Mesodermal cell (in vitro differentiated cells): Measurements from ENCODE around the gene HYCC1.
"Not testable (repeated sequence)": the region's sequence is repeated elsewhere in the genome, so short reads cannot be mapped to it uniquely, and the experiment has no call there.

Experiments
- H3K27ac ChIP-seq: 2 replicates; pipeline ENCODE4 v1.7.0; 2013; ENCODE audit warnings: mild to moderate bottlenecking, low read depth, low read length, moderate library complexity; ENCODE audit not compliant: severe bottlenecking
- H3K36me3 ChIP-seq: 2 replicates; pipeline ENCODE4 v1.7.1; 2013; ENCODE audit warnings: mild to moderate bottlenecking, low read length, moderate library complexity; ENCODE audit not compliant: control insufficient read depth, insufficient read depth
- H3K4me1 ChIP-seq: one replicate; pipeline ENCODE4 v1.7.1; 2013; ENCODE audit warnings: mild to moderate bottlenecking, low read length; ENCODE audit not compliant: insufficient read depth, control insufficient read depth, poor library complexity, severe bottlenecking
- H3K4me3 ChIP-seq: 2 replicates; pipeline ENCODE4 v1.7.0; 2013; ENCODE audit warnings: low read length, control low read depth, mild to moderate bottlenecking; ENCODE audit not compliant: insufficient read depth, poor library complexity, severe bottlenecking; ENCODE audit errors: extremely low read depth
- H3K9me3 ChIP-seq: 2 replicates; pipeline ENCODE4 v1.7.1; 2013; ENCODE audit warnings: mild to moderate bottlenecking, low read length, moderate library complexity; ENCODE audit not compliant: control insufficient read depth
- WGBS, 2 experiments: methylation state at CpG; one replicate each; pipeline ENCODE4 v1.1.5; 2013; ENCODE audit warnings: missing lambda C conversion rate in 2 of 2; ENCODE audit not compliant: insufficient coverage in 2 of 2; 5-methylcytosine and 5-hydroxymethylcytosine counted together

The HYCC1 gene

GRCh38 chr7:23039674-23040073 lies 25.7 kb upstream of the HYCC1 start:
- H3K27ac ChIP-seq, H3K4me1 ChIP-seq, H3K4me3 ChIP-seq, H3K36me3 ChIP-seq, H3K9me3 ChIP-seq: not testable (repeated sequence)
- 87% methylated on average over 2 of the region's 4 CpGs; no CpG with 5 or more reads in 1 of the 2 experiments for WGBS, 2 experiments

- H3K9me3 ChIP-seq: not testable (repeated sequence)
- 88 to 94% methylated on average over 7 to 11 of the region's 34 CpGs for WGBS, 2 experiments
Measured at GRCh38 chr7:23035542-23036371, 21.8 kb upstream of the HYCC1 start.

GRCh38 chr7:23027261-23027660 lies 13.3 kb upstream of the HYCC1 start:
- H3K4me1 ChIP-seq: no peaks in the 10 kb centered on the region
- no peak overlapping the region for H3K4me3 ChIP-seq
- H3K36me3 ChIP-seq: no peaks in the 10 kb centered on the region
- WGBS, 2 experiments: no CpG with 5 or more reads among the region's 1 CpG
- no peak overlapping the region for H3K27ac ChIP-seq
- H3K9me3 ChIP-seq: no peaks in the 10 kb centered on the region

More at GRCh38 chr7:23035542-23036371, 21.8 kb upstream of the HYCC1 start:
- H3K27ac ChIP-seq, H3K4me3 ChIP-seq, H3K36me3 ChIP-seq, H3K4me1 ChIP-seq: not testable (repeated sequence)

GRCh38 chr7:23026164-23026563 lies 12.2 kb upstream of the HYCC1 start:
- H3K36me3 ChIP-seq: no peaks in the 10 kb centered on the region
- H3K4me1 ChIP-seq: no peaks in the 10 kb centered on the region
- 100% methylated on average over 2 of the region's 4 CpGs for WGBS, 2 experiments
- H3K27ac ChIP-seq: no peak overlapping the region
- H3K4me3 ChIP-seq: no peak overlapping the region
- no peaks in the 10 kb centered on the region for H3K9me3 ChIP-seq

DNA sequence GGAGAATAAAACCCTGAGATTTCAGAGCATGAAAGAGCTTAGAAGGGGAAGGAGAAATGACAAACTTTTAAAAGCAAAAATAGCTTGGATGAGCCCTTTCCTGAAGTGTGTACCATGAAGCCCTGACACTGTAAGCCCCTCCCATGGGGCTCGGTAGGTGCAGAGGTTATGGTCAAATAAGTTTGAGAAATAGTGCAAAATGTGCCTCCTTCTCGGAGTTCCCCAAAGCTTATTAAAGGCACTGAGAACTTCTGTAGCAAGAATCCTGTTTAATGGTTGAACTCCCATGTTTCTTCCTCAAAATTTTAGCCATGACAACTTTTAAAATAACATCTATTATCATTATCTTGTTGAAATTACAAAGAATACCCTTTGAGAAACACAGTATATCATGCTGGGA lies 10.5 kb upstream of the HYCC1 start:
- Histone ChIP-seq H3K9me3 (peaks cover 3% of the 10 kb centered on the region), H3K36me3 (no peaks in the 10 kb centered on the region), H3K27ac (no peak overlapping the region), H3K4me3 (no peak overlapping the region), H3K4me1 (no peaks in the 10 kb centered on the region)
- 83 to 100% methylated on average over 1 to 2 of the region's 2 CpGs for WGBS, 2 experiments

GRCh38 chr7:23022851-23023250 lies 8.9 kb upstream of the HYCC1 start:
- Histone ChIP-seq H3K27ac (no peak overlapping the region), H3K4me3 (no peak overlapping the region), H3K9me3 (peaks cover 3% of the 10 kb centered on the region), H3K36me3 (no peaks in the 10 kb centered on the region), H3K4me1 (no peaks in the 10 kb centered on the region)
- 100% methylated on average over 2 of the region's 2 CpGs; no CpG with 5 or more reads in 1 of the 2 experiments for WGBS, 2 experiments

DNA sequence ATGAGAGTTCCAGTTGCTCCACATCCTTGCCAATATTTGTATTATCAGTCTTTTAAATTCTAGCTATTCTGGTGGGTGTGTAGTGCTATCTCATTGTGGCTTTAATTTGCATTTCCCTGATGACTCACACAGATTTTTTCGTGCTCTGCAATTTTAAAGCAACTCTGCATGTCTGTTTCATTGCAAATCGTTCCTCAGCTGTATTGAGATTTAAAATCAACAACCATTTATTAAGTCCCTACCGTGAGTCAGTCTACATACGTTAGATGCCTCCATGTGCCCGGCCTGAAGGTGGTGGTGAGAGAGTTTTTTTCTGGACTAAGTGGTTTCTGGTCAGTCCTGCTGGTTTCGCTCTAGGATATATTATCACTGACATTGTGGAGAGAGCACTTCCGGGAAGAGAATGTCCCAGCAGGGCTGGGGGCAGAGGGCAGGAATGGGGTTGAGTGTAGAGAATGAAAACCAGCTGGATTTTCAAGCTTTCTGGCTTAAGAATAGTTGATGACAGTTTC lies 8.4 kb upstream of the HYCC1 start:
- H3K36me3 ChIP-seq: no peaks in the 10 kb centered on the region
- no peak overlapping the region for H3K4me3 ChIP-seq
- WGBS, 2 experiments: 73 to 82% methylated on average over 2 to 5 of the region's 7 CpGs
- peaks cover 3% of the 10 kb centered on the region for H3K9me3 ChIP-seq
- no peaks in the 10 kb centered on the region for H3K4me1 ChIP-seq
- no peak overlapping the region for H3K27ac ChIP-seq

- Histone ChIP-seq H3K36me3 (no peaks in the 10 kb centered on the region), H3K4me1 (peaks cover 4% of the 10 kb centered on the region), H3K27ac (no peak overlapping the region), H3K9me3 (peaks cover 3% of the 10 kb centered on the region), H3K4me3 (no peak overlapping the region)
- 83% methylated on average over 1 of the region's 1 CpG; no CpG with 5 or more reads in 1 of the 2 experiments for WGBS, 2 experiments
Measured at GRCh38 chr7:23021596-23021995, 7.7 kb upstream of the HYCC1 start.

DNA sequence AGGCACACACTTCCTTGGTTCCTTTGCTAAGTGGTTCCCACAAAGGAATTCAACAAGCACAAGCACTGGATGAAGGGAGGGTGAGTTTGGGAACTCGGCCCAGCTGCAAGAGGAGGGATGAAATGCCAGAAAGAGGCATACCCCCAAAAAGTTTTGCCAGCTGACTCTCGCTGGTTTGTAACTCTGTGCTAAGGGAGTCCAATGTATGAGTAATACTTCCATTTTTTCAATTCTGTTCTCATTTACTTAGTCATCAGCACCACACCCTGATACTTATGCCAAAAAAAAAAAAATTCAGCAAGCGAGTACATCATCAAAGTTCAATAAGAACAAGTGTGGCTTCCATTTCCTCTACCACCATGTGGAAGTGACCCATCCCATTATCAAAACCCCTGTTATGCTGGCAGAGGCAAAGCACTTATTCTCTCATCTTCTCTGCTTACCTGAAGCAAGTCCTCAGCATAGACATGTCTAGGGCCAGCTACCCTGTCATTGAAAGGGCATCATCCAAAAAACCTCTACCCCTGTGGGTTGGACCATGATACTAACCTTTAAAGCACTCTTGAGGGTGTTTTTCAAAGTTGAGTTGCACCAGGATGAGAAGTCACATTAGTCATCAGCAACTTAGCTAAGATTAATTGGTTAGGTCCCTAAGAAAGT lies 6.9 kb upstream of the HYCC1 start:
- H3K36me3 ChIP-seq: no peaks in the 10 kb centered on the region
- peaks cover 3% of the 10 kb centered on the region for H3K9me3 ChIP-seq
- no peak overlapping the region for H3K27ac ChIP-seq
- no peak overlapping the region for H3K4me3 ChIP-seq
- WGBS, 2 experiments: 71 to 77% methylated on average over 1 to 3 of the region's 3 CpGs
- peaks cover 4% of the 10 kb centered on the region for H3K4me1 ChIP-seq

DNA sequence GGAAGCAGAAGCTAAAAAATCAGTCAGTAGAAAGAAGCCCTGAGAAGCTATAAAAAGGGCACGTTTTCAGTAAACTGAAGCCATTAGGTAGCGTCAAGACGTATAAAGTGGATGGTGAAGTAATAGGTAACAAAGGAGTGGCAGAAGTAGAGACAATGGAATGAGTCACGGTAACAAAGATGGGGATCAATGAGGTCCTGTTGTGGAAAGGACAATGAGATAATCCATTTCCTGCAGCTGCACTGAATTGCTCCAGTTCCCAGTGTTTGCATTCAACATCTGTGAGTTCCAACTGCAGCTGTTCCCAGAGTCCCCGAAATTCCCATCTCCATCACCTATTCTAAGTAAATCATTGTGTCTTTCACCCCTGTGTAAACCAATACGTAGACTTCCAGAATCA lies 4.8 kb upstream of the HYCC1 start:
- peaks cover 3% of the 10 kb centered on the region for H3K9me3 ChIP-seq
- H3K4me1 ChIP-seq: peaks cover 4% of the 10 kb centered on the region
- no peak overlapping the region for H3K4me3 ChIP-seq
- 70 to 74% methylated on average over 5 of the region's 6 CpGs for WGBS, 2 experiments
- no peaks in the 10 kb centered on the region for H3K36me3 ChIP-seq
- no peak overlapping the region for H3K27ac ChIP-seq

DNA sequence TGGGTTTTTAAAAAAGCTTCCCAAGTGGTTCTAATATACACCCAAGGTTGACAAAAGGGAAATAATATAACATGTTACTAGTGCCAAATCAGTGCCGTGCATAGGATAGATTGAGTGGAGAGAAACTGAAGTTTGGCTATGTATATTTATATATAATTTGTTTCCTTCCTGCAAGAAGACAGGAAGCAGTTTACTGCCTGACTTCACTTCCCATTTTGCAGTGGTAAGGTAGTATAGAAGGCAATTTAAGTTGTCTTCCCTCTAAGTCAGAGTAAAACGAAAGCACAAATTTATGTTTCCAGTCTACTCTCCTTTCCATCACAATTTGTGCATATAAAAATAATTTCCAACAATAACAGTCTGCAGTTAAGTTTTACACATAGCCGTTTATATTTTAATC lies 3.4 kb upstream of the HYCC1 start:
- no peaks in the 10 kb centered on the region for H3K36me3 ChIP-seq
- peaks cover 3% of the 10 kb centered on the region for H3K9me3 ChIP-seq
- H3K4me1 ChIP-seq: peaks cover 4% of the 10 kb centered on the region
- H3K27ac ChIP-seq: no peak overlapping the region
- H3K4me3 ChIP-seq: no peak overlapping the region
- 42 to 50% methylated on average over 1 of the region's 3 CpGs for WGBS, 2 experiments
